SK-N-SH (cell line): Measurements from ENCODE around the gene ERCC5. TPM values are rescaled to one million over a fixed set of nuclear protein-coding genes. Genes with fewer than 3 reads are reported as not detected.

Experiments used
- CTCF ChIA-PET: fragments of 300-600, 350-600 bp; formaldehyde crosslinking; extraction: SDS; loops from one replicate; lab custom pipeline; 2021; lab: Yijun Ruan, JAX
- POLR2A ChIA-PET: fragments of 350-600 bp; sonication (Branson Sonifier 250); formaldehyde crosslinking; extraction: SDS; loops from one replicate; lab custom pipeline; 2020; ENCODE audit warnings: antibody characterized with exemption, inconsistent platforms; lab: Yijun Ruan, JAX
- DNase-seq: peaks from one replicate; pipeline ENCODE4 v3.0.0; 2012
- H2AFZ ChIP-seq: fragments of 200-600 bp; sonication (generic); 2 replicates; pipeline ENCODE4 v1.8.1; 2016; ENCODE audit warnings: antibody characterized with exemption, mild to moderate bottlenecking, low read depth
- H3F3A ChIP-seq: fragments of 200-600 bp; sonication (generic); replicated peaks from 2 replicates; pipeline ENCODE3; 2016; ENCODE audit warnings: antibody characterized with exemption, mild to moderate bottlenecking; ENCODE audit not compliant: insufficient read depth
- H3K27ac ChIP-seq, 2 experiments: fragments of 200-500 bp in 1 of 2; fragments of 200-600 bp in 1 of 2; sonication (Bioruptor generic) in 1 of 2; sonication (generic), shearing (Covaris generic) in 1 of 2; 2 replicates each; pipeline versions ENCODE4 v1.5.1 to v1.6.1; 2014 to 2016; ENCODE audit warnings: low read depth in 2 of 2, inconsistent platforms in 1 of 2, low read length in 1 of 2, mild to moderate bottlenecking in 1 of 2, mixed read lengths in 1 of 2
- H3K27me3 ChIP-seq: fragments of 200-600 bp; sonication (generic), shearing (Covaris generic); 2 replicates; pipeline ENCODE4 v1.6.1; 2016; ENCODE audit warnings: mixed run types; ENCODE audit not compliant: insufficient read depth
- H3K36me3 ChIP-seq, 2 experiments: fragments of 200-500 bp in 1 of 2; fragments of 200-600 bp in 1 of 2; sonication (Bioruptor generic) in 1 of 2; sonication (generic) in 1 of 2; replicated peaks in 1 of 2; 2 replicates each; pipeline versions ENCODE3 to v1.5.1; 2014 to 2016; ENCODE audit warnings: low read length in 1 of 2, mild to moderate bottlenecking in 1 of 2; ENCODE audit not compliant: insufficient read depth in 2 of 2, control insufficient read depth in 1 of 2
- H3K4me1 ChIP-seq, 2 experiments: fragments of 200-500 bp in 1 of 2; fragments of 200-600 bp in 1 of 2; sonication (Bioruptor generic) in 1 of 2; sonication (generic), shearing (Covaris generic) in 1 of 2; 2 replicates each; pipeline versions ENCODE4 v1.5.1 to v1.6.1; 2014 to 2016; ENCODE audit warnings: low read depth in 1 of 2, low read length in 1 of 2, mixed run types in 1 of 2; ENCODE audit not compliant: insufficient read depth in 2 of 2, control insufficient read depth in 1 of 2
- H3K4me2 ChIP-seq: fragments of 200-600 bp; sonication (generic), shearing (Covaris generic); 2 replicates; pipeline ENCODE4 v1.6.1; 2017; ENCODE audit warnings: mixed run types
- H3K4me3 ChIP-seq, 2 experiments: fragments of 200-500 bp in 1 of 2; fragments of 200-600 bp in 1 of 2; sonication (Bioruptor generic) in 1 of 2; sonication (generic), shearing (Covaris generic) in 1 of 2; 2 replicates each; pipeline versions ENCODE4 v1.5.1 to v1.8.1; 2014 to 2016; ENCODE audit warnings: low read depth in 2 of 2, inconsistent platforms in 1 of 2, low read length in 1 of 2, mild to moderate bottlenecking in 1 of 2, mixed read lengths in 1 of 2, moderate library complexity in 1 of 2
- H3K79me2 ChIP-seq: fragments of 200-600 bp; sonication (generic); 2 replicates; pipeline ENCODE4 v1.8.1; 2017; ENCODE audit warnings: mild to moderate bottlenecking; ENCODE audit not compliant: insufficient read depth
- H3K9ac ChIP-seq: fragments of 200-600 bp; sonication (generic); 2 replicates; pipeline ENCODE4 v1.6.1; 2017; ENCODE audit warnings: mixed run types
- H3K9me2 ChIP-seq: fragments of 200-600 bp; sonication (generic); 2 replicates; pipeline ENCODE4 v1.6.1; 2017; ENCODE audit warnings: mixed run types
- H3K9me3 ChIP-seq: fragments of 200-600 bp; sonication (generic); 2 replicates; pipeline ENCODE4 v1.6.1; 2017; ENCODE audit warnings: mixed run types, mild to moderate bottlenecking, moderate library complexity
- H4K20me1 ChIP-seq: fragments of 200-600 bp; sonication (generic); 2 replicates; pipeline ENCODE4 v1.6.1; 2017; ENCODE audit warnings: mild to moderate bottlenecking, mixed run types; ENCODE audit not compliant: insufficient read depth
- CHD2 ChIP-seq: fragments of 150-350 bp; IDR thresholded peaks from 2 replicates; pipeline ENCODE4 v1.6.1; 2018; ENCODE audit warnings: low read length; ENCODE audit not compliant: partially characterized antibody
- CTCF ChIP-seq: fragments of 200-600 bp; sonication (generic); IDR thresholded peaks from 2 replicates; pipeline ENCODE4 v1.6.1; 2017; ENCODE audit warnings: antibody characterized with exemption, mild to moderate bottlenecking, moderate library complexity
- EZH2phosphoT487 ChIP-seq: fragments of 200-600 bp; sonication (generic); IDR thresholded peaks from 2 replicates; pipeline ENCODE4 v1.6.1; 2017; ENCODE audit warnings: low read depth, mixed run types, mild to moderate bottlenecking, antibody characterized with exemption, moderate library complexity, borderline replicate concordance
- FOSL2 ChIP-seq: IDR thresholded peaks from 2 replicates; pipeline ENCODE4 v1.4.0; 2012; ENCODE audit warnings: low read depth, mild to moderate bottlenecking, moderate library complexity, borderline replicate concordance
- FOXJ3 ChIP-seq: sonication (generic); formaldehyde crosslinking; IDR thresholded peaks from 2 replicates; pipeline ENCODE4 v1.5.1; 2020; ENCODE audit warnings: mild to moderate bottlenecking, missing genetic modification reagents
- GABPA ChIP-seq: IDR thresholded peaks from 2 replicates; pipeline ENCODE4 v1.4.0; 2012; ENCODE audit warnings: low read depth, mild to moderate bottlenecking
- IRF3 ChIP-seq: fragments of 150-350 bp; IDR thresholded peaks from 2 replicates; pipeline ENCODE4 v1.6.1; 2016; ENCODE audit warnings: mild to moderate bottlenecking, low read depth, low read length
- MAX ChIP-seq: IDR thresholded peaks from 2 replicates; pipeline ENCODE4 v1.4.0; 2012; ENCODE audit warnings: low read depth
- MEF2A ChIP-seq: IDR thresholded peaks from 2 replicates; pipeline ENCODE4 v1.4.0; 2012; ENCODE audit warnings: low read depth, borderline replicate concordance
- MXI1 ChIP-seq: IDR thresholded peaks from 2 replicates; pipeline ENCODE4 v1.6.1; 2012; ENCODE audit warnings: mild to moderate bottlenecking, low read depth, low read length, improper control_type of control experiment
- NFIC ChIP-seq: IDR thresholded peaks from 2 replicates; pipeline ENCODE4 v1.4.0; 2012; ENCODE audit warnings: borderline replicate concordance
- RAD21 ChIP-seq: IDR thresholded peaks from 2 replicates; pipeline ENCODE4 v1.6.1; 2012; ENCODE audit warnings: mild to moderate bottlenecking, low read length
- RCOR1 ChIP-seq: fragments of 150-350 bp; IDR thresholded peaks from 2 replicates; pipeline ENCODE4 v1.6.1; 2017; ENCODE audit warnings: antibody characterized with exemption, low read length
- TEAD4 ChIP-seq: IDR thresholded peaks from 2 replicates; pipeline ENCODE4 v1.4.0; 2012; ENCODE audit warnings: mild to moderate bottlenecking, borderline replicate concordance; ENCODE audit not compliant: insufficient read depth
- USF1 ChIP-seq: IDR thresholded peaks from 2 replicates; pipeline ENCODE4 v1.4.0; 2012; ENCODE audit warnings: low read depth, borderline replicate concordance
- YY1 ChIP-seq: IDR thresholded peaks from 2 replicates; pipeline ENCODE4 v1.4.0; 2012; ENCODE audit warnings: low read depth, mild to moderate bottlenecking
- ZBTB33 ChIP-seq: IDR thresholded peaks from 2 replicates; pipeline ENCODE4 v1.4.0; 2012; ENCODE audit warnings: low read depth, borderline replicate concordance
- WGBS: methylation state at CpG from one replicate; pipeline ENCODE4 v1.1.6; 2017; ENCODE audit warnings: low lambda C conversion rate; 5-methylcytosine and 5-hydroxymethylcytosine counted together
- polyA plus RNA-seq, 3 experiments: library from polyadenylated mRNA; depleted of rRNA; stranded (reverse); fragments of >200 nt; gene quantifications; 2 replicates each; pipeline ENCODE4 v1.2.3, GENCODE V29; 2012

The ERCC5 gene
- polyA plus RNA-seq, 1 of the 3 experiments (the other 2 are of a cell fraction), result 14.1 TPM

- no peak for TF ChIP-seq NFIC
- no peak for TF ChIP-seq GABPA
- no peak for TF ChIP-seq IRF3
- TF ChIP-seq MXI1, result no peak
- no peak for TF ChIP-seq CHD2
- TF ChIP-seq USF1, result no peak
- TF ChIP-seq RAD21, result no peak
- no peak for TF ChIP-seq MEF2A
- TF ChIP-seq EZH2phosphoT487, result no peak
- no peak for TF ChIP-seq RCOR1
- TF ChIP-seq FOSL2, result no peak
- TF ChIP-seq TEAD4, result no peak
- no peak for TF ChIP-seq MAX
- H2AFZ ChIP-seq, result no peak overlapping the region
- ChIA-PET POLR2A (no interaction called here), CTCF (interaction anchor here (1.0 to 2.6 kb wide), 4 partner anchors 10 to 276 kb away, joined by 3 to 11 read pairs (median 3); no protein-coding TSS in a partner anchor)
- no peak for DNase-seq
- H3K9me3 ChIP-seq, result peaks cover 3% of the 10 kb centered on the region; the same call in 1 of the 2 replicates
- WGBS, result 66% methylated on average over 12 of the region's 12 CpGs
- H3K27me3 ChIP-seq, result no peaks in the 10 kb centered on the region
- no peak overlapping the region for H3K27ac ChIP-seq
- no peaks in the 10 kb centered on the region for H3K79me2 ChIP-seq
- H3K4me2 ChIP-seq, result no peak overlapping the region
- no peak overlapping the region for H3K9ac ChIP-seq
- peaks cover 0 to 2% of the 10 kb centered on the region in 2 experiments; a peak in 2 of 4 replicates for H3K4me1 ChIP-seq
- no peaks in the 10 kb centered on the region for H3F3A ChIP-seq
- H3K9me2 ChIP-seq, result no peaks in the 10 kb centered on the region
- no peaks in the 10 kb centered on the region for H3K36me3 ChIP-seq
- H3K4me3 ChIP-seq, result no peak overlapping the region
- H4K20me1 ChIP-seq, result no peaks in the 10 kb centered on the region
Measured at GRCh38 chr13:102902789-102903347, 57.0 kb downstream of the ERCC5 start.

- no peaks in the 10 kb centered on the region for H3K9me2 ChIP-seq
- H3K4me3 ChIP-seq, result no peak overlapping the region
- H3K9me3 ChIP-seq, result peaks cover 3% of the 10 kb centered on the region; the same call in 1 of the 2 replicates
- ChIA-PET CTCF (interaction anchor here (0.8 to 2.4 kb wide), 6 partner anchors 9 to 275 kb away, joined by 3 to 8 read pairs (median 3); no protein-coding TSS in a partner anchor), POLR2A (no interaction called here)
- WGBS, result 33% methylated on average over 14 of the region's 14 CpGs
- no peaks in the 10 kb centered on the region for H3K27me3 ChIP-seq
- H3K79me2 ChIP-seq, result no peaks in the 10 kb centered on the region
- no peaks in the 10 kb centered on the region for H4K20me1 ChIP-seq
- no peaks in the 10 kb centered on the region for H3K36me3 ChIP-seq
- no peak overlapping the region for H3K27ac ChIP-seq
- peaks cover 0 to 2% of the 10 kb centered on the region in 2 experiments; a peak in 2 of 4 replicates for H3K4me1 ChIP-seq
- H3F3A ChIP-seq, result no peaks in the 10 kb centered on the region
- DNase-seq, result peak; percentile 28
- H3K4me2 ChIP-seq, result no peak overlapping the region
- no peak overlapping the region for H3K9ac ChIP-seq
- no peak overlapping the region for H2AFZ ChIP-seq
- no peak for TF ChIP-seq YY1
- TF ChIP-seq MEF2A, result no peak
- TF ChIP-seq MAX, result no peak
- no peak for TF ChIP-seq USF1
- peak; percentile 68 for TF ChIP-seq CTCF
- peak; percentile 78 for TF ChIP-seq RAD21
- TF ChIP-seq FOXJ3 (CRISPR knock-in tag), result no peak
- TF ChIP-seq ZBTB33, result no peak
Measured at GRCh38 chr13:102903659-102904407, 58.0 kb downstream of the ERCC5 start.
